Measurements from ENCODE around the gene WDR18. TPM values are rescaled to one million over a fixed set of nuclear protein-coding genes. Genes with fewer than 3 reads are reported as not detected.

Gene WDR18
- total RNA-seq, 1 experiment from 2014 or later, result 94.7 TPM

DNA sequence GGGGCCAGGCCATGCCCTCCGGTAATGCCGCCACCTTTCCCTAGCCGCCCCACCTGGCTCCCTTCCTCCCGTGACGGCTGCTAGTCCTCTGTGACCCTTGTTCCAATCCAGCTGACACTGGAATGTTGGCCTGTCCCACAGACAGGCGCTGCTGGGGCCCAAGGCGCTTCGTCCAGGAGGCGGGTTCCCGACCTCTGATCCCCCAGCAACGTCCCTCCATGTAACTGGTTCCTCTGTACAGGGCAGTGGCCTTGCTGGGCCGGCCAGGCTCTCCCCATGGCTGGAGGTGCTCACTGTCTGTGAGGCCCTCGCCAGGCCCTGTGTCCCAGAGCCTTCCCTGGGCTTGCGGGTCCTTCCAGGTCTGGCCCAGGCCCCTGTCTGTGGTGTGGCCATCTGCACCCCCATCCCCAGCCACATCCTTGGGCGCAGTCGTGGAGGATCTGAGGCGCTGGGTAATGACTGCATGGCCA is 9.3 kb downstream of the WDR18 start:
- no peak overlapping the region for H3K14ac ChIP-seq (ENCODE audit: insufficient read depth, low read length)
- Mint-ChIP-seq H3K4me3 (no peak overlapping the region), H3K27ac (peak overlapping the region in 1 of 3 experiments; percentile 76; a peak in 1 of 7 replicates), H3K9me3 (no peaks in the 10 kb centered on the region; a peak in 1 of 5 replicates), H3K36me3 (ENCODE audit: insufficient read depth in 1 of 3, low read depth in 3 of 3) (peaks cover 5 to 21% (median 16%) of the 10 kb centered on the region in 3 experiments; a peak in 6 of 7 replicates), H3K4me1 (peaks cover 5 to 16% of the 10 kb centered on the region in 2 experiments), H3K27me3 (ENCODE audit: low read depth) (peaks cover 22% of the 10 kb centered on the region)
- H4K5ac ChIP-seq (ENCODE audit: insufficient read length, low read depth, low read length), result no peak overlapping the region
- WGBS (ENCODE audit: extremely low coverage, insufficient read length, low lambda C conversion rate), result no CpG with 5 or more reads among the region's 17 CpGs
- H3K79me1 ChIP-seq (ENCODE audit: insufficient read depth, low read depth, low read length, poor library complexity, severe bottlenecking), result no peaks in the 10 kb centered on the region
- H3K23ac ChIP-seq (ENCODE audit: insufficient read length, low read depth, low read length), result no peak overlapping the region
- no peak overlapping the region for H4K91ac ChIP-seq (ENCODE audit: insufficient read length, low read depth, low read length)
- H2BK20ac ChIP-seq (ENCODE audit: low read depth, low read length, poor library complexity, severe bottlenecking), result no peak overlapping the region
- no peak overlapping the region for H2AK5ac ChIP-seq (ENCODE audit: insufficient read length, low read length)
- H3K9me3 ChIP-seq (ENCODE audit: control insufficient read depth, low read depth, low read length), result no peaks in the 10 kb centered on the region
- no peak overlapping the region for H2AFZ ChIP-seq (ENCODE audit: low read length)
- no peak overlapping the region for H3K27ac ChIP-seq (ENCODE audit: insufficient read length, low read depth, low read length)
- H3K4me1 ChIP-seq (ENCODE audit: insufficient read depth, low read length), result no peaks in the 10 kb centered on the region
- DNase-seq, result no peak
- H4K20me1 ChIP-seq (ENCODE audit: control insufficient read depth, insufficient read depth, insufficient read length), result peaks cover 7% of the 10 kb centered on the region
- no peak overlapping the region for H3K9ac ChIP-seq (ENCODE audit: extremely low read depth, insufficient read length, low read length)
- no peak overlapping the region for H2BK15ac ChIP-seq (ENCODE audit: low read depth, low read length)
- no peak overlapping the region for H3K4ac ChIP-seq (ENCODE audit: low read depth, low read length)
- H3K79me2 ChIP-seq (ENCODE audit: insufficient read depth, low read length), result no peaks in the 10 kb centered on the region
- no peak overlapping the region for H2BK5ac ChIP-seq (ENCODE audit: insufficient read length, low read length)
- TF ChIP-seq, protein P1, sequence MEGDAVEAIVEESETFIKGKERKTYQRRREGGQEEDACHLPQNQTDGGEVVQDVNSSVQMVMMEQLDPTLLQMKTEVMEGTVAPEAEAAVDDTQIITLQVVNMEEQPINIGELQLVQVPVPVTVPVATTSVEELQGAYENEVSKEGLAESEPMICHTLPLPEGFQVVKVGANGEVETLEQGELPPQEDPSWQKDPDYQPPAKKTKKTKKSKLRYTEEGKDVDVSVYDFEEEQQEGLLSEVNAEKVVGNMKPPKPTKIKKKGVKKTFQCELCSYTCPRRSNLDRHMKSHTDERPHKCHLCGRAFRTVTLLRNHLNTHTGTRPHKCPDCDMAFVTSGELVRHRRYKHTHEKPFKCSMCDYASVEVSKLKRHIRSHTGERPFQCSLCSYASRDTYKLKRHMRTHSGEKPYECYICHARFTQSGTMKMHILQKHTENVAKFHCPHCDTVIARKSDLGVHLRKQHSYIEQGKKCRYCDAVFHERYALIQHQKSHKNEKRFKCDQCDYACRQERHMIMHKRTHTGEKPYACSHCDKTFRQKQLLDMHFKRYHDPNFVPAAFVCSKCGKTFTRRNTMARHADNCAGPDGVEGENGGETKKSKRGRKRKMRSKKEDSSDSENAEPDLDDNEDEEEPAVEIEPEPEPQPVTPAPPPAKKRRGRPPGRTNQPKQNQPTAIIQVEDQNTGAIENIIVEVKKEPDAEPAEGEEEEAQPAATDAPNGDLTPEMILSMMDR (conservative IDR thresholded peaks at IDR 0.05), result no peak
- H3K27me3 ChIP-seq (ENCODE audit: insufficient read depth, low read length), result no peaks in the 10 kb centered on the region; the same call in 1 of the 2 replicates
- H4K8ac ChIP-seq (replicated peaks; ENCODE audit: insufficient read length, low read depth, low read length), result no peak overlapping the region
- H3K23me2 ChIP-seq (ENCODE audit: insufficient read length, low read depth, low read length, poor library complexity, severe bottlenecking), result no peaks in the 10 kb centered on the region
- no peak overlapping the region for H3K4me2 ChIP-seq (ENCODE audit: insufficient read depth, insufficient read length, low read length)
- H2BK120ac ChIP-seq (ENCODE audit: low read depth, low read length, poor library complexity, severe bottlenecking), result no peak overlapping the region
- no peak overlapping the region for H3T11ph ChIP-seq (ENCODE audit: low read length)
- H3K18ac ChIP-seq (ENCODE audit: insufficient read length, low read depth, low read length), result no peak overlapping the region
- H3K56ac ChIP-seq (ENCODE audit: insufficient read length, low read depth, low read length), result no peak overlapping the region
- H2BK12ac ChIP-seq (ENCODE audit: insufficient read length, low read depth, low read length), result no peak overlapping the region

Data from H9 (cell line).